K562 (cell line): ENCODE measurements around the gene AIMP2. TPM values are rescaled to one million over a fixed set of nuclear protein-coding genes. Genes with fewer than 3 reads are reported as not detected.

Experiments
- CBFA2T2 ChIP-seq: fragments of 450-650 bp; conservative IDR thresholded peaks from 2 replicates; pipeline ENCODE4 v1.6.1; 2017; ENCODE audit warnings: mild to moderate bottlenecking
- CEBPB ChIP-seq: fragments of 450-650 bp; IDR thresholded peaks from 2 replicates; pipeline ENCODE4 v1.6.1; 2016; ENCODE audit warnings: missing genetic modification characterization, missing compliant biosample characterization
- DPF2 ChIP-seq: fragments of 450-650 bp; IDR thresholded peaks from 2 replicates; pipeline ENCODE4 v1.6.1; 2016
- ETV5 ChIP-seq: sonication (generic); formaldehyde crosslinking; IDR thresholded peaks from 2 replicates; pipeline ENCODE4 v1.4.0; 2020; ENCODE audit warnings: low read depth, mild to moderate bottlenecking, missing genetic modification reagents
- FOXM1 ChIP-seq, 2 experiments: fragments of 450-650 bp in 1 of 2; sonication (generic) in 1 of 2; formaldehyde crosslinking in 1 of 2; IDR thresholded peaks; 2 replicates each; pipeline versions ENCODE4 v1.6.1 to v1.9.0; 2017 to 2022; ENCODE audit warnings: low read depth in 2 of 2, mild to moderate bottlenecking in 2 of 2, missing genetic modification reagents in 1 of 2, moderate library complexity in 1 of 2
- HDGF ChIP-seq: fragments of 450-650 bp; IDR thresholded peaks from 2 replicates; pipeline ENCODE4 v1.6.1; 2016
- HMG20A ChIP-seq: fragments of 450-650 bp; formaldehyde crosslinking; conservative IDR thresholded peaks from 2 replicates; pipeline ENCODE4 v1.4.0; 2020; ENCODE audit warnings: mild to moderate bottlenecking, mixed read lengths
- KHSRP ChIP-seq: fragments of 450-650 bp; IDR thresholded peaks from 2 replicates; pipeline ENCODE4 v1.6.1; 2017
- KLF1 ChIP-seq: fragments of 450-650 bp; IDR thresholded peaks from 2 replicates; pipeline ENCODE4 v1.6.1; 2016; ENCODE audit warnings: missing genetic modification characterization, missing compliant biosample characterization
- MEF2D ChIP-seq: conservative IDR thresholded peaks from 2 replicates; pipeline ENCODE4 v1.6.1; 2016; ENCODE audit warnings: low read depth, missing genetic modification characterization, missing compliant biosample characterization
- NCOR1 ChIP-seq: fragments of 450-650 bp; IDR thresholded peaks from 2 replicates; pipeline ENCODE4 v1.6.1; 2016; ENCODE audit warnings: mild to moderate bottlenecking, moderate library complexity
- NONO ChIP-seq, 2 experiments: fragments of 200-400 bp in 1 of 2; fragments of 450-650 bp in 1 of 2; formaldehyde crosslinking in 1 of 2; IDR thresholded peaks; 2 replicates each; pipeline ENCODE4 v1.6.1; 2017; ENCODE audit warnings: low read depth in 2 of 2, mild to moderate bottlenecking in 2 of 2, moderate library complexity in 2 of 2, low read length in 1 of 2
- RHOXF2B ChIP-seq: fragments of 250-450 bp; sonication (Bioruptor Pico); conservative IDR thresholded peaks from 2 replicates; pipeline ENCODE4 v1.5.1; 2021
- SOX6 ChIP-seq: fragments of 450-650 bp; IDR thresholded peaks from 2 replicates; pipeline ENCODE4 v1.6.1; 2014; ENCODE audit warnings: mild to moderate bottlenecking
- TCF7L2 ChIP-seq: fragments of 150-350 bp; IDR thresholded peaks from 2 replicates; pipeline ENCODE4 v1.6.1; 2016; ENCODE audit warnings: low read depth, mild to moderate bottlenecking, low read length, moderate library complexity
- TCFL5 ChIP-seq: fragments of 250-450 bp; sonication (Bioruptor Pico); conservative IDR thresholded peaks from 2 replicates; pipeline ENCODE4 v1.6.1; 2021; ENCODE audit warnings: mild to moderate bottlenecking, moderate library complexity, matching md5 sums
- ZNF507 ChIP-seq: conservative IDR thresholded peaks from 2 replicates; pipeline ENCODE4 v1.6.1; 2017; ENCODE audit warnings: missing genetic modification characterization, missing compliant biosample characterization
- ZNF584 ChIP-seq: fragments of 200-800 bp; sonication (Bioruptor generic); IDR thresholded peaks from 2 replicates; pipeline ENCODE4 v1.6.1; 2016; ENCODE audit warnings: low read depth, mild to moderate bottlenecking, missing genetic modification characterization, missing compliant biosample characterization
- polyA plus RNA-seq, 8 experiments: library from polyadenylated mRNA; depleted of rRNA in 4 of 8; stranded (reverse) in 5 of 8; unstranded in 3 of 8; fragments of >200 nt; fragmentation: Nextera tagmentation in 2 of 8; fragmentation: Illumina TruSeq in 1 of 8; extraction: Ambion mirVana in 2 of 8; extraction: Trizol in 1 of 8; gene quantifications; 2 replicates each; pipeline versions ENCODE4 v1.2.1 to v1.2.3, GENCODE V29; 2011 to 2014; ENCODE audit warnings: inconsistent platforms in 1 of 8, missing spikeins in 1 of 8
- total RNA-seq, 7 experiments: library from RNA; depleted of rRNA in 6 of 7; stranded (reverse); fragments of >200 nt in 6 of 7; fragmentation: Illumina TruSeq in 2 of 7; extraction: Trizol in 2 of 7; gene quantifications; 2 replicates each; pipeline versions ENCODE4 v1.2.1 to v1.2.3, GENCODE V29; 2011 to 2021; ENCODE audit warnings: low replicate concordance in 1 of 7
- TF ChIP-seq, protein P1 (sequence below), 2 experiments: fragments of 450-650 bp; formaldehyde crosslinking in 1 of 2; IDR thresholded peaks; 2 replicates each; pipeline versions ENCODE4 v1.4.0 to v1.6.1; 2014 to 2020; ENCODE audit warnings: mild to moderate bottlenecking in 2 of 2, borderline replicate concordance in 1 of 2, low read depth in 1 of 2
- TF ChIP-seq, protein P2 (sequence below): sonication (generic); IDR thresholded peaks from 2 replicates; pipeline ENCODE4 v1.6.1; 2016
- TF ChIP-seq, protein P3 (sequence below): sonication (generic); formaldehyde crosslinking; IDR thresholded peaks from 2 replicates; pipeline ENCODE4 v1.8.1; 2022; ENCODE audit warnings: missing genetic modification reagents

The AIMP2 gene
- total and polyA plus RNA-seq, 9 of the 15 experiments (the other 6 are each of a cell fraction or from before 2014, with no cell fraction given) = 47.5 to 84.9 (median 63.5) TPM

DNA sequence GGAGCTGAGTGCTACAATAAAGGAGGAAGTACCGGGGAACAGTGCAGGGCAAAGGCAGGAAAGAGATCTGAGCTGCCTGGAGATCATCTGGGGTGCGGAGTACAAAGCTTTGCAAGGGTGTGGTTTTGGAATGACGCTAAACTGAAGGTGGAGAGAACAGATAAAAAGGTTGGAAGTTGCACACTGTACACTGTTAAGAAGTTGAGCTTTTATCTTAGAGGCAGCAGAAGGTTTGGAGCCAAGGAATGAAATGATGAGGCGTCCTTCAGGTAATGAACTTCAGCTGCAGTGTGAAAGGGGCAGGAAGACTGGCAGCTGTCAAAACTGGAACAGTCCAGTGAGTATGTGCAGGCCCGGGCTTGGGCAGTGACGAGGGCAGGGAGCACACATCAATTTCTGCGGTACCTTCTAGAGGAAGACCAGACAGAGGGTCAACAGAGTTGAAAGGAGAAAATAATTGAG is 14.9 kb downstream of the AIMP2 start (continued):
- TF ChIP-seq, protein P1, sequence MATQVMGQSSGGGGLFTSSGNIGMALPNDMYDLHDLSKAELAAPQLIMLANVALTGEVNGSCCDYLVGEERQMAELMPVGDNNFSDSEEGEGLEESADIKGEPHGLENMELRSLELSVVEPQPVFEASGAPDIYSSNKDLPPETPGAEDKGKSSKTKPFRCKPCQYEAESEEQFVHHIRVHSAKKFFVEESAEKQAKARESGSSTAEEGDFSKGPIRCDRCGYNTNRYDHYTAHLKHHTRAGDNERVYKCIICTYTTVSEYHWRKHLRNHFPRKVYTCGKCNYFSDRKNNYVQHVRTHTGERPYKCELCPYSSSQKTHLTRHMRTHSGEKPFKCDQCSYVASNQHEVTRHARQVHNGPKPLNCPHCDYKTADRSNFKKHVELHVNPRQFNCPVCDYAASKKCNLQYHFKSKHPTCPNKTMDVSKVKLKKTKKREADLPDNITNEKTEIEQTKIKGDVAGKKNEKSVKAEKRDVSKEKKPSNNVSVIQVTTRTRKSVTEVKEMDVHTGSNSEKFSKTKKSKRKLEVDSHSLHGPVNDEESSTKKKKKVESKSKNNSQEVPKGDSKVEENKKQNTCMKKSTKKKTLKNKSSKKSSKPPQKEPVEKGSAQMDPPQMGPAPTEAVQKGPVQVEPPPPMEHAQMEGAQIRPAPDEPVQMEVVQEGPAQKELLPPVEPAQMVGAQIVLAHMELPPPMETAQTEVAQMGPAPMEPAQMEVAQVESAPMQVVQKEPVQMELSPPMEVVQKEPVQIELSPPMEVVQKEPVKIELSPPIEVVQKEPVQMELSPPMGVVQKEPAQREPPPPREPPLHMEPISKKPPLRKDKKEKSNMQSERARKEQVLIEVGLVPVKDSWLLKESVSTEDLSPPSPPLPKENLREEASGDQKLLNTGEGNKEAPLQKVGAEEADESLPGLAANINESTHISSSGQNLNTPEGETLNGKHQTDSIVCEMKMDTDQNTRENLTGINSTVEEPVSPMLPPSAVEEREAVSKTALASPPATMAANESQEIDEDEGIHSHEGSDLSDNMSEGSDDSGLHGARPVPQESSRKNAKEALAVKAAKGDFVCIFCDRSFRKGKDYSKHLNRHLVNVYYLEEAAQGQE (IDR thresholded peaks at IDR 0.05; ENCODE audit: borderline replicate concordance) = peak; percentile 73
- TF ChIP-seq, protein P1 (CRISPR knock-in tag; IDR thresholded peaks at IDR 0.05; ENCODE audit: low read depth) = no peak
- peak; percentile 95 for TF ChIP-seq FOXM1 (IDR thresholded peaks at IDR 0.05; ENCODE audit: low read depth)
- TF ChIP-seq FOXM1 (CRISPR knock-in tag; IDR thresholded peaks at IDR 0.05; ENCODE audit: low read depth) = no peak
- peak in 1 of 2 experiments; percentile 81; a peak in 2 of 4 replicates for TF ChIP-seq NONO (IDR thresholded peaks at IDR 0.05; ENCODE audit: low read depth in 2 of 2, low read length in 1 of 2)
- TF ChIP-seq ZNF507 (tag) = no peak
- TF ChIP-seq ETV5 = peak; percentile 48; the same call in 1 of the 2 replicates
- no peak for TF ChIP-seq HMG20A (CRISPR knock-in tag)
- peak; percentile 97 for TF ChIP-seq SOX6
- TF ChIP-seq NCOR1 = peak; percentile 98
- TF ChIP-seq CBFA2T2 = peak; percentile 99
- peak; percentile 96 for TF ChIP-seq KLF1 (tag)
- peak; percentile 82 for TF ChIP-seq ZNF584
- peak; percentile 93 for TF ChIP-seq KHSRP
- TF ChIP-seq RHOXF2B (CRISPR knock-in tag) = no peak
- TF ChIP-seq, protein P2, sequence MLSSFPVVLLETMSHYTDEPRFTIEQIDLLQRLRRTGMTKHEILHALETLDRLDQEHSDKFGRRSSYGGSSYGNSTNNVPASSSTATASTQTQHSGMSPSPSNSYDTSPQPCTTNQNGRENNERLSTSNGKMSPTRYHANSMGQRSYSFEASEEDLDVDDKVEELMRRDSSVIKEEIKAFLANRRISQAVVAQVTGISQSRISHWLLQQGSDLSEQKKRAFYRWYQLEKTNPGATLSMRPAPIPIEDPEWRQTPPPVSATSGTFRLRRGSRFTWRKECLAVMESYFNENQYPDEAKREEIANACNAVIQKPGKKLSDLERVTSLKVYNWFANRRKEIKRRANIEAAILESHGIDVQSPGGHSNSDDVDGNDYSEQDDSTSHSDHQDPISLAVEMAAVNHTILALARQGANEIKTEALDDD = peak; percentile 22
- TF ChIP-seq HDGF = no peak
- TF ChIP-seq, protein P3, sequence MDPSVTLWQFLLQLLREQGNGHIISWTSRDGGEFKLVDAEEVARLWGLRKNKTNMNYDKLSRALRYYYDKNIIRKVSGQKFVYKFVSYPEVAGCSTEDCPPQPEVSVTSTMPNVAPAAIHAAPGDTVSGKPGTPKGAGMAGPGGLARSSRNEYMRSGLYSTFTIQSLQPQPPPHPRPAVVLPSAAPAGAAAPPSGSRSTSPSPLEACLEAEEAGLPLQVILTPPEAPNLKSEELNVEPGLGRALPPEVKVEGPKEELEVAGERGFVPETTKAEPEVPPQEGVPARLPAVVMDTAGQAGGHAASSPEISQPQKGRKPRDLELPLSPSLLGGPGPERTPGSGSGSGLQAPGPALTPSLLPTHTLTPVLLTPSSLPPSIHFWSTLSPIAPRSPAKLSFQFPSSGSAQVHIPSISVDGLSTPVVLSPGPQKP (CRISPR knock-in tag) = no peak
- TF ChIP-seq TCFL5 = no peak
- peak; percentile 99 for TF ChIP-seq DPF2
- TF ChIP-seq CEBPB (tag) = peak; percentile 37; the same call in 1 of the 2 replicates
- TF ChIP-seq TCF7L2 = no peak
- TF ChIP-seq MEF2D (tag) = peak; percentile 65; the same call in 1 of the 2 replicates
